CD1c-positive myeloid dendritic cell (primary cell): Measurements from ENCODE around the gene CXorf49B.

Source experiments
- DNase-seq: peaks from one replicate; pipeline ENCODE4 v3.0.0-alpha.2; 2016; ENCODE audit errors: extremely low spot score

CXorf49B gene

GRCh38 chrX:71815906-71816156 lies 52.7 kb downstream of the CXorf49B start:
- DNase-seq, result no peak
